Stimulated activated CD4-positive, alpha-beta T cell treated with anti-CD3 and anti-CD28 coated beads, Interleukin-2, amount 100 ng/mL, for 24 hours (primary cell): ENCODE data around the gene UBE2Q2.
"Not testable (repeated sequence)": the region's sequence is repeated elsewhere in the genome, so short reads cannot be mapped to it uniquely, and the experiment has no call there.

Experiments used
- DNase-seq, 2 donors: peaks; one replicate each; pipeline ENCODE4 v3.0.0-alpha.2; 2020

The UBE2Q2 gene

GRCh38 chr15:75867449-75867848, 24.2 kb downstream of the UBE2Q2 start:
- no peak for DNase-seq

DNA sequence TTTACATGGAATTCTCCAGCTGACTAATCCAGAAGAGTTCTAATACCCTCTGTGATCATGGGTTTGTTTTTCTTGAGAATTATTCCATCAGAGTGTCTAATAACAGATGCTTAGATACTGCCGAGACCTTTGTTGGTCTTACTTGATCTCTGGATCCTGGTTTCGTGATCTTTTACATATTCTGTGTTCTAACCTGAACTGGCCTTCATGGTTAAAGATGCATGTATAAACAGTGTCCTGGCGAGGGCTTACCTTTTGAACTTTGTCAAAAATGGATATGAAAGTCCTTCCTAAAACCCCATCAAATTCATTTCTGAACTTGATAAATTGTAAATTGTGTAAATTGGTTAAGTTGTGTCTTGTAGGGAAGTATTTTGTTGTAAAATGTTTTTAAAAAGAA, 24.8 kb downstream of the UBE2Q2 start:
- no peak for DNase-seq

GRCh38 chr15:75869446-75869845, 26.2 kb downstream of the UBE2Q2 start:
- no peak for DNase-seq

DNA sequence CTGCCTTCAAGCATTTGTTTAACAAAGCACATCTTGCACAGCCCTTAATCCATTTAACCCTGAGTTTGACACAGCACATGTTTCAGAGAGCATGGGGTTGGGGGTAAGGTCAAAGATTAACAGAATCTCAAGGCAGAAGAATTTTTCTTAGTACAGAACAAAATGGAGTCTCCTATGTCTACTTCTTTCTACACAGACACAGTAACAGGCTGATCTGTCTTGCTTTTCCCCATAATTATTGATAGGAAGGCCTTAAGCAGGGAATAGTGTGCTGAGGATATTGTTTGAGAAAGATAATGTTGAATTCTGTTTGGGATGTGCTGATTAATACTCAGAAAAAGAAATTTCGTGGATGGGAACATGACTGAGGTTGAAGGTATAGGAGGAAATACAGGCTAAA, 28.3 kb downstream of the UBE2Q2 start:
- DNase-seq, result not testable (repeated sequence)

GRCh38 chr15:75872403-75872990, 29.2 kb downstream of the UBE2Q2 start:
- DNase-seq, result no peak

GRCh38 chr15:75884041-75884440, 40.8 kb downstream of the UBE2Q2 start:
- no peak for DNase-seq

GRCh38 chr15:75887178-75887577, 43.9 kb downstream of the UBE2Q2 start:
- no peak for DNase-seq

DNA sequence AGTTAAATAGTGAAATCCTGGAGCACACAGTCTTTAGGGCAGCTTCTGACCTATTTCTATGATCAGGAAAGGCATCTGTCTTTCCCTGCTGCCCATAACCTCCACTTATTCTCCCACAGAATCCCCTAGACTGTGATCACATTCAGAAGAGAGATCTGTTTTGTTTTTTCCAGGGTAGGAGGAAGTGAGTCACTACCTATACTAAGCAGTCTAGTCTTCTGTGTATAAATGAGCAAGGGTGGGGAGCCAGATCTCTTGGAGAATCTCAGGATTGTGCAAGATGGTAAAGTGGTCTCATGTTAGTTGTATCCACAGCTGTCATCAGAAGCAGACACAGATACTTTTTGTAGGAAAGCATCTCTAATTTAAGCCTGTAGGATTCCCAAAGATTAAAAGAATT, 48.6 kb downstream of the UBE2Q2 start:
- no peak for DNase-seq

DNA sequence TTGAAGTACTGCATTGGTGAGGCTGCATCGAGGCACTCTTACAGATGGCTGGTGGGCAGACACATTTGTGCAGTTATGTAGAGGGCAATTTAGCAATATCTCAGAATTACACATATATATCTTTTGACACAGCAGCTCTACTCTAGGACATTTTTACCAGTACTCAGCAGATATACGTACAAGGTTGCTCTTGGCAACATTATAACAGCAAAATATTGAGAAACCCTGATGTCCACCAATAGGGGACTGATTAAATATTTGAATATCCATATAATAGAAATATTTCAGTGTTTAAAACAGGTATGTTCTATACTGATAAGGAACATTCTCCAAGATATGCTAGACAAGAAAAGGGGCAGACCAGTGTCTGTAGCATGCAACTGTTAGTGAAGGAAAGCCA, 52.5 kb downstream of the UBE2Q2 start:
- no peak for DNase-seq

GRCh38 chr15:75900577-75900976, 57.3 kb downstream of the UBE2Q2 start:
- no peak for DNase-seq

GRCh38 chr15:75902129-75902557, 58.9 kb downstream of the UBE2Q2 start:
- DNase-seq, result no peak

- peak; percentile 91 to 93 for DNase-seq
Measured at GRCh38 chr15:75903331-75904239, 60.3 kb downstream of the UBE2Q2 start, which contains the start of gene FBXO22. Gene FBXO22, plus strand, starts transcription at chr15:75903878. Its CDS starts 86 bp downstream, at chr15:75903964.

GRCh38 chr15:75905231-75905630, 62.0 kb downstream of the UBE2Q2 start:
- DNase-seq, result no peak

- not testable (repeated sequence) for DNase-seq
Measured at GRCh38 chr15:75910355-75910754, 67.1 kb downstream of the UBE2Q2 start.

- no peak for DNase-seq
Measured at GRCh38 chr15:75916978-75917377, 73.7 kb downstream of the UBE2Q2 start.

GRCh38 chr15:75918135-75918534, 74.9 kb downstream of the UBE2Q2 start:
- no peak for DNase-seq

DNA sequence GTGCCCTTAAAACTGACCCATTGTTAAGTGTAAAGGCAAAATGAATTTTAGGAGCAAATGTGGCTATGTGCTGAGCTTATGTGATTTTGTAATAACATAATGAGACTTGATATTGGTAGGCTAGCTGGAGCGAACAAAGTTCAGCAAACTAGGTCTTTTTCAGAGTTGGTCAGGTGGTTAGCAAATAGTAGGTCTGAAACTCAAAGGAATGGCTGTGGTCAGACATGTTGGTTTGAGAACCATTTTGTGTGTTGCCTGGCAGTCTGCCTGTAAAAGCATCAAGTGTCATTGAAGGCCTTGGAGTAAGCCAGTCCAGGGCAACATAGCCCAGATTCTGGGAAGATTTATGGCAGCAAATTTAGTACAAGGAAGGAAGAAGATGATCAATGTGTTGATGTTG, 76.8 kb downstream of the UBE2Q2 start:
- no peak for DNase-seq

- no peak for DNase-seq
Measured at GRCh38 chr15:75921732-75922703, 78.8 kb downstream of the UBE2Q2 start.

GRCh38 chr15:75923756-75924155, 80.5 kb downstream of the UBE2Q2 start:
- DNase-seq, result no peak

GRCh38 chr15:75924576-75924975, 81.3 kb downstream of the UBE2Q2 start:
- DNase-seq, result no peak

GRCh38 chr15:75925440-75925839, 82.2 kb downstream of the UBE2Q2 start:
- DNase-seq, result no peak

GRCh38 chr15:75926931-75927330, 83.7 kb downstream of the UBE2Q2 start:
- DNase-seq, result no peak

GRCh38 chr15:75927601-75928000, 84.4 kb downstream of the UBE2Q2 start:
- no peak for DNase-seq
